Measurements from ENCODE around the gene PBRM1.

Gene PBRM1

DNA sequence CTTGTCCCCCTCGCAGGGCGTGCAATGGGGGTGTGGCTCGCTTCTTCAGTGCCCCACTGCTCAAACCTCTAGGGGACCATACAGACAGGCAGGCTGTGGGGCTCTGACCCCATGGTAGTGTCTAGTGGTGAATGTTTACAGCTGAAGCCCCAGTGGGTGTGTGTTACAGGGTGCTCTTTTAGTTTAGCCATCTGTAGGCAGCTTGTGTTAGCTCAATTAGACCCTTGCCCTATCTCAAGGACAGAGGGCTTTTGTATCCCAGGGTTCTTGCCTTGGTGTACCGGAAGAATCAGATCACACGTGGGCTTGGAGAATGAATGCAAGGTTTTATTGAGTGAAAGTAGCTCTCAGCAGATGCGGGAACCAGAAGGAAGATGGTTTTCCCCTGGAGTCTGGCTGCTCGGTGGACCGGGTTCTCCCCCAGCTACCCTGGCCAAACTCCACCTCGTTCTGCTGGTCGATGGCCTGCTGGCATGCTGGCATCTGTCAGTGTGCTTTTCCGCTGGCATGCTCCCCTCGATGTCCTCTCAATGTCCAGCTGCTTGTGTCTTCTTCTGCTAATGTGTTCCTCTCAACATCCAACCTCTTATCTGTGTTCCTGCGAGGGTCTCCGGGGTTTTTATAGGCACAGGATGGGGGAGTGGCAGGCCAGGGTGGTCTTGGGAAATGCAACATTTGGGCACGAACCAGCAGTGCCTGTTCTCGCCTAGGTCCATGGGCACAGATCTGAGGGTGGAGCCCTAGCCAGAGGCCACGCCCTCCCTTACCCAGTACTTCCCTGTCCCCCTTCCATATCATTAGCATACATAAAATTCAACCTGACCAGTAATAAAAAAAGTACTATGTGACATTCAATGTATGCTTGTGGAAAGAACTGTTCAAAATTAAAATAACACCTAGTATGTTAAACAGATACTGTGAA is 26.8 kb upstream of the PBRM1 start:
- Mint-ChIP-seq H3K27me3 (no peaks in the 10 kb centered on the region), H3K4me3 (no peak overlapping the region), H3K36me3 (peaks cover 22% of the 10 kb centered on the region), H3K9me3 (no peaks in the 10 kb centered on the region), H3K4me1 (peaks cover 12% of the 10 kb centered on the region), H3K27ac (no peak overlapping the region)
- ATAC-seq, result no peak

DNA sequence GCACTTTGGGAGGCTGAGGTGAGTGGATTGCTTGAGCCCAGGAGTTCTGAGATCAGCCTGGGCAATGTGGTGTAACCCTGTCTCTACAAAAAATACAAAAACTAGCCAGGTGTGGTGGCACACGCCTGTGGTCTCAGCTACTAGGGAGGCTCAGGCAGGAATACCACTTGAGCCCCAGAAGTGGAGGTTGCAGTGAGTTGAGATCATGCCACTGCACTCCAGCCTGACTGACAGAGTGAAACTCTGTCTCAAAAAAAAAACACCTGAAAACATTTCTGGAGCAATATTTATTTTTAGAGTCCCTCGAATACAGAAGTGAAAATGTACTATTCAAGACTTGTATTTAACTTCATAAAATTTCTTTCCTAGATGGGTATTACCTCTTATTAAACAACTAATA is 24.8 kb upstream of the PBRM1 start:
- H3K4me3 Mint-ChIP-seq, result no peak overlapping the region
- H3K9me3 Mint-ChIP-seq, result no peaks in the 10 kb centered on the region
- H3K27ac Mint-ChIP-seq, result peak overlapping the region; percentile 60
- no peaks in the 10 kb centered on the region for H3K27me3 Mint-ChIP-seq
- ATAC-seq, result no peak
- H3K4me1 Mint-ChIP-seq, result peaks cover 17% of the 10 kb centered on the region
- peaks cover 22% of the 10 kb centered on the region for H3K36me3 Mint-ChIP-seq

DNA sequence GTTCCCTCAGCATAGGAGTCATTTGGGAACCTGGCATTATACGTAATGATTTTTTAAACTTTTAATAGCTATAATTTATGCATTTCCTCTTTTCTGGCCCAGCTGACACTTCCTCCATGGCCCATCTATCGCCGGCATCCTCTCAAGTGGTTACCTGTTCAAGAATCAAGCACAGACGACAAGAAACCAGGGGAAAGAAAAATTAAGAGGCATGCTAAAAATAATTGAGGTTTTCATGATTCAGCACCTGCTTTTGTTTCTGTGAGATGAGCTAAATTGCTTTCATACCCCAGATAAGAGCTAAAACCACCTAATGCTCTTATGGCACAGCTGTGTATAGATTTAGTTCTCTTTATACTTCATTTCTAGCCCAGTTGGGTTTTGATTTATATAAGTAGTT is 21.9 kb upstream of the PBRM1 start:
- Mint-ChIP-seq H3K27me3 (no peaks in the 10 kb centered on the region), H3K36me3 (peaks cover 17% of the 10 kb centered on the region), H3K9me3 (no peaks in the 10 kb centered on the region), H3K27ac (peak overlapping the region; percentile 96), H3K4me3 (peak overlapping the region; percentile 99), H3K4me1 (peaks cover 36% of the 10 kb centered on the region)
- no peak for ATAC-seq

DNA sequence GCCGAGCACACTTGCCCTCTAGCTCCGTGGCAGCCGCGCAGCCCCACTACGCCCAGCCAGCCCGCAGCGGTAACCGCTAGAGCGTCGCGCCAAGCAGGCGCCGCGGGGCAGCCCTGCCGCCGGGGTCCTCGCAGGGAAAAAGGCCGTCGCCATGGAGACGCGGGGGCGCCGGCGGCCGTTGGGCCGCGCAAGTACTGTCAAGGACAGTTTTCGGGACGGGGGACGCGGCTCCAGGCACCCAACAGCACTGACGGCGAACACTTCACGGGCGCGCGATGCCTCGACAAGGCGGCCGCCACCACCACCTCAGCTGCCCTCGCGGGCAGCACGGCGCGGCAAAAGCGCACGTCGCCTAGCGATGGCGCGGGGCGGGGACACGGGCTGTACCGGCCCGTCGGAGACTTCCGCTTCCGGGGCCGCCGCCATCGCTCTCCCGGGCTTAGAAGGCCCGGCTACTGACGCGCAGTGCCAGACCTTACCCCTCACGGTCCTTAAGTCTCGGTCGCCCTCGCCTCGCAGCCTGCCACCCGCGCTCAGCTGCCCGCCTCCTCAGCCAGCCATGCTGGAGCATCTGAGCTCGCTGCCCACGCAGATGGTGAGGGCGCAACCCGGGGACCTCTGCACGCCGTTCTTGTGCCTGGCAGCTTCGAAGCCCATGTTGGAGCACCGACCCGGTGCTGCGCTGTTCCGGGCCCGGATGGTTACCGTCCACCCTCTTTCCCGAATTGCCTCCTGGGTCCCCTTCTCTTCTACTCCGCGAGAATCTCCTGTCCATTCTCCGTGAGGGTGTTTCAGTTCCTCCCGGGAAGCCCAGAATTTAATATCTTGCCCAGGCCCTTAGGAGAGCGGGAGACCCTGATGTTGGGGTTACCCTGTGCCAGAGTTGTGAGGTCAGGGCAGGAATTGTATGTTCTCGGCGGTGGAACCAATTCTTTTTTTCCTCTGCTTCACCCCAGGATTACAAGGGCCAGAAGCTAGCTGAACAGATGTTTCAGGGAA is 20.3 kb upstream of the PBRM1 start, which contains the start of the genes GLT8D1 and SPCS1:
Gene GLT8D1 (minus strand): TSS at position 104 of the 999 bp plus-strand sequence. CDS start 5,331 bp downstream, outside the sequence.
Gene SPCS1 (plus strand): TSS at position 419 of the 999 bp plus-strand sequence. CDS start 141 bp downstream, at position 560.
- H3K9me3 Mint-ChIP-seq, result no peaks in the 10 kb centered on the region
- peaks cover 6% of the 10 kb centered on the region for H3K36me3 Mint-ChIP-seq
- H3K27me3 Mint-ChIP-seq, result no peaks in the 10 kb centered on the region
- H3K4me3 Mint-ChIP-seq, result peak within 1 kb of the TSS; percentile 99
- peaks cover 36% of the 10 kb centered on the region for H3K4me1 Mint-ChIP-seq
- ATAC-seq, result peak; percentile 96
- peak within 1 kb of the TSS; percentile 96 for H3K27ac Mint-ChIP-seq

DNA sequence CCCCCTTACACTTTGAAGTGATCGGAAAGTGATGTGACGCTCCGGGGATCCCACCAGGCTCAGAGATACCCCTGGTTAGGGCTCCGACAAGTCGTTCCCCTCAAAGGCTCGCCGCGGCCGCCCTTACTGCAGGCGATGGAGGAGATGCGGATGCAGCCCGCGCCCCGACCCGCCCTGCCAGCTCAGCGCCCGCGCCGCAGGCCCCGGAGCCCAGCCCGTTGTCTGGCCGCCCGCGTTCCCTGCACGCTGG is 19.6 kb upstream of the PBRM1 start:
- H3K9me3 Mint-ChIP-seq, result no peaks in the 10 kb centered on the region
- no peak for ATAC-seq
- H3K27ac Mint-ChIP-seq, result peak overlapping the region; percentile 96
- no peaks in the 10 kb centered on the region for H3K27me3 Mint-ChIP-seq
- peak overlapping the region; percentile 99 for H3K4me3 Mint-ChIP-seq
- H3K4me1 Mint-ChIP-seq, result peaks cover 34% of the 10 kb centered on the region
- peaks cover 6% of the 10 kb centered on the region for H3K36me3 Mint-ChIP-seq

DNA sequence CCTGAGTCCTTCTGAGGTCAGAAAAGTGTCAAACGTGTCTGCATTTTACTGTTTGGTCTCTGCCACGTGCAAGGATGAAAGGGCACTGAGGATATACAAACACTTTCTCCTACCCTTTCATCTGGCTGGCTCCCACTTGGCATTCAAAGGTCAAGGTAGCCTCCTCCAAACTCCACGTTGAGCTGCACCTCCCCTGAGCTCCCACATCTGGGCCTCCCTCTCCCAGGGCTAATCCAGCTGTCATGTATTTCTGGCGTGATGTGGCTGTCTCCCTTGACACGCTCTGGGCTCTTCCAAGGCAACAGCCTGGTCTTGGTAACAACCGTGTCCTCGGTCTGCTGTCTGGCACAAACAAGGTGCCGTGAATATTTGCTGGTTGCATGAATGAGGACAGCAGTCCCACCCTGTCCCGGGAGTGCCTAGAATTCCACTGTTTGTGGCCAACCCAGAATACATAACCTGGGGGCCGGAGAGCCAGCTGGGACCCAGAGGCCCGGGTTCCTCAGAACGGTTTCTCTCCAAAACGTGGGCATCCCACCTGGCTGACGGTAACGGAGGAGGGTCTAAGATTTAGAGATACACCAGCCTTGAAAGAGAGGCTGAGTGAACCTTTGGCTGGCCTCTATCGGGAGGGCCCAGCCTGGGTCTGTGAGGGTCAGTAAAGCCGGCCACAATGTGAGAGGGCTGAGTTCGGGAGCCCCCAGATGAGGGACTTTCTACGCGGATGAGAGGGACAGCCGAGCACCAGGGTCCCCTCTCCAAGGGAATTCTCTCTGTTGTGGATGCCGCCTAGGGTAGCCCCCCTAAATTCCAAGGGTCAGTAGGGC is 19.1 kb upstream of the PBRM1 start:
- peak overlapping the region; percentile 99 for H3K4me3 Mint-ChIP-seq
- peaks cover 29% of the 10 kb centered on the region for H3K4me1 Mint-ChIP-seq
- no peaks in the 10 kb centered on the region for H3K27me3 Mint-ChIP-seq
- H3K36me3 Mint-ChIP-seq, result peaks cover 6% of the 10 kb centered on the region
- no peaks in the 10 kb centered on the region for H3K9me3 Mint-ChIP-seq
- peak overlapping the region; percentile 96 for H3K27ac Mint-ChIP-seq
- peak; percentile 2 for ATAC-seq

DNA sequence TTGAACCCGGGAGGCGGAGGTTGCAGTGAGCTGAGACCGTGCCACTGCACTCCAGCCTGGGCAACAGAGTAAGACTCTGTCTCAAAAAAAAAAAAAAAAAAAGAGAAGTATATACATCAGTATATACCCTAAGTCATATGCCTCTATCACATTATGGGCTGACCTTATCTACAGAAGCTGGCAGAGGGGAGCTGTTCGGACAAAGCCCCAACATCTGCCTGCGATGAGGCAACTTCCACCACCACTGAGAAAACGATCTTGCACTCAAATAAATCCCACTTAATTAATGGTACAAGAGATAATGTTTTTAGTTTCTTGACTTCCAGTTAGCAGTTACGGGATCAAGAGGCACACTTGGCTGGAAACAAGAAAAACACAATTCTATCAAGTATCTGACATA is 17.6 kb upstream of the PBRM1 start:
- H3K27me3 Mint-ChIP-seq, result no peaks in the 10 kb centered on the region
- H3K36me3 Mint-ChIP-seq, result no peaks in the 10 kb centered on the region
- ATAC-seq, result no peak
- no peaks in the 10 kb centered on the region for H3K9me3 Mint-ChIP-seq
- peaks cover 28% of the 10 kb centered on the region for H3K4me1 Mint-ChIP-seq
- H3K27ac Mint-ChIP-seq, result no peak overlapping the region
- H3K4me3 Mint-ChIP-seq, result no peak overlapping the region

DNA sequence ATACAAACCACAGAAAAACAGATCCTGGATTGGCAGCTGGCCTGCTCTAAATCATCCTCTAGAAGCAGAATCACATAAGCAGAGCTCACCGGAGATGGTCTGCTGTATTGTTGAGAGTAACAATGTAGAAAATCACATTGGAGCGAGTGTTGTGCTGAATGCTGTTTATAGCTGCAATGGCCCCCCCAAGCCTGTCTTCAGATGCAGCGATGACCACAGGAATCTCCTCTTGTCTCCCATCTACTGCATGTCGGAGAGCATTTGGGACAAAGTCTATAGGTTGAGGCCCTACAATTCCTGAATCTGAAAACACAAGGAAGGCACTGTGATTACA is 11.9 kb upstream of the PBRM1 start:
- no peaks in the 10 kb centered on the region for H3K27me3 Mint-ChIP-seq
- peaks cover 7% of the 10 kb centered on the region for H3K4me1 Mint-ChIP-seq
- no peaks in the 10 kb centered on the region for H3K9me3 Mint-ChIP-seq
- H3K27ac Mint-ChIP-seq, result peak overlapping the region; percentile 55
- ATAC-seq, result no peak
- H3K4me3 Mint-ChIP-seq, result no peak overlapping the region
- H3K36me3 Mint-ChIP-seq, result peaks cover 31% of the 10 kb centered on the region

DNA sequence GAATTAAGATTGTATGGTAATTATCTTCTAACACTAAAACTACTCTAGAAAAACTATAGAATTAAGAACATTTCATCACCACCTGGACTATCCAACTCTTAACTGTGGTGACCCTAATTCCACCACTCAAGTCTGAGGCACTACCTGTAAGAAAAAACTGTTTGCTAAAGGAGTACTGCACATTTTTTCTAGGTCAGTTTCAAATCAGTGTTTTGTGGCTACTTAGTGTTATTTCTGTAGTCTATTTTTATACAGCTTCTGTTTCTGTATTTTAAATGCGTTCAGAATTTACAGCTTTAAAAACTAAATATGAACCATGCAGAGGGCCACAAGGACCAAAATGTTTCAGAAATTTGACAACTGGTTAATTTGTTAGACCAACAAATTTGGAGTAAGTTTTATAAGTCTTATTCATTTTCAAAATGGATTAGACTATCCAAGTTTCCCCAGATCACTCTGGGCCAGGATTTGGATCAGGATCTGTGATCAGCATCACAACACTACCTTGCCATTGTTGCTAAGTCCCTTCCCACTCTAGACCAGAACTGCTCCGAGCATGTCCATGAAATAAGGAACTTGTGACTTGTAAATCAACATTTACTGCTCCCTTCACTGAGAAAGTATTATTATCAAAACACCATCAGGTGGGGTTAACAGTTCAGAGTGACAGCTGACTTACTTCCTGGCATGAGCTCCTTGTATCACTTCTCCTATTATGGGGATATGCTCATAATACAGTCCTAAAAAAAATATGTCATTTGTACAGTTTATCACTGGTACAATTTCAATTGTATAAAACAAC is 11.3 kb upstream of the PBRM1 start:
- Mint-ChIP-seq H3K27me3 (no peaks in the 10 kb centered on the region), H3K27ac (peak overlapping the region; percentile 55), H3K36me3 (peaks cover 32% of the 10 kb centered on the region), H3K4me1 (peaks cover 7% of the 10 kb centered on the region), H3K9me3 (no peaks in the 10 kb centered on the region), H3K4me3 (no peak overlapping the region)
- no peak for ATAC-seq

DNA sequence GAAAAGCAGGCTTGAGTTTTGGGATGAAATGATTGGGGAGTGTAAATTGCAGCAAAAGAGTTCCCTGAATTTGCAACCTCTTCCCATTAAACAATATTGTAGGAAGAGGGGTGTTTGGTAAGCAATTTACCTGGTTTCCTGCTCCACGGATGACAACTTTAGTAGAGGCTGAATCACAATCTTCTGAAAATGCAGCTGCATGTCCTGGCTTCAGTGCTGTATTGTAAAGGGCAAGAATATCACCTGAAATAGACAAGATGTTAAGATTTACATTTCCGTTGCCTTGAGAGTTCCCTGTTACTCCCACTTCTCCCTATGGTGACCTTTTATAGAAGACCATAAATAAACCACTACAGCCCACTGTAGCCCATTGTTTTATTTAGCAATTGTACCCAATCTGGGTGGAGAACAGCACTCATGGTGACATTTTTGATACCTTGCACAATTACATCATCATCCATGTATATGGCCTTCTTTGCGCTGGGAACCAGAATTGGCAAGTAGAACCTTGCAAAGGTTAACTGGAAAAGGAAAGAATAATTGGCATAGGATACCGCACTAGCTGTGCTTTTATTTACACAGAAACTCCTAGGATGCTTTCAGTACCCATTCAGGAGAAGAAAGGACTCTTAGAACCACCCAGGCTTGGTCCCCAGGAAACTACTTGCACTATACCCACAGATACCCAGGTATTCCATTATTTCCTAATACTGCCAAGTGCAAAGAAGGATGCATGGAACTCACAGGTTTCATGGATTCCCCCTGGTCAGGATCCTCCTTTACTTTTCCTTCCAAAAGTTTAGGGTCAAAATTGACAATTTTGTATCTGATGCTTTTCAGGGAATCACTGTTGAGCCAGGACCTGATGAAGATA is 10.3 kb upstream of the PBRM1 start:
- Mint-ChIP-seq H3K4me1 (peaks cover 7% of the 10 kb centered on the region), H3K9me3 (no peaks in the 10 kb centered on the region), H3K4me3 (no peak overlapping the region), H3K27ac (no peak overlapping the region), H3K27me3 (no peaks in the 10 kb centered on the region), H3K36me3 (peaks cover 32% of the 10 kb centered on the region)
- ATAC-seq, result no peak

DNA sequence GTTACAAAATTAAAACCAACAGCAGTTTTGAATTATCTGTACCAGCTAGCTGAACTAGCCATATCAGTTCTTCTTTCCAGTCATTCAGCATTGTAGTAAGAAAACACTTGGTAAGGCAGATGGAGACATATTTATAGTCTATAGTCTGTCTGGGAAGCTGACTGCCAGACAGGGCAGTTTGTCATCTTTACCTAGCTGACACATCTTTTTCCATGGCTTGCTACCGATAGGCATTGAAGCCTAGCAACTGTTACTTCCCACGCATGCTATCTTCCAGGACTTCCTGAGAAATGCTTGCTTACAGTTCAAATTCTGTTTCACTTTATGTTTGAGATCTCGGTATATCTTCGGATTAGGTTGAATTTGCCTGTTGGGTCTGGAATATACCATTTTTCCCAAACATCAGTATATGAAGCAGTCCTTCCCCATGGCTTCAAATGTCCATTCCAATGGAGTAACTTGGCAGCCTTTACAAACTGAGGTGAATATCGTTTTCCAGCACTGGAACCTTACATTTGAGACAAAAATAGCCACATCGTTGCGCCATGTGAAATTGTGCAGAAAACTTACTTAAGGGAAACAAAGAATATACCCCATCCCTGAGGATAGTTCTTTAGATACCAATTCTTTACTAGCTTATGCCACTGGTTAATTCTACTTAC is 8.9 kb upstream of the PBRM1 start:
- no peak overlapping the region for H3K4me3 Mint-ChIP-seq
- H3K27me3 Mint-ChIP-seq, result no peaks in the 10 kb centered on the region
- no peaks in the 10 kb centered on the region for H3K9me3 Mint-ChIP-seq
- ATAC-seq, result no peak
- H3K4me1 Mint-ChIP-seq, result peaks cover 8% of the 10 kb centered on the region
- peaks cover 44% of the 10 kb centered on the region for H3K36me3 Mint-ChIP-seq
- no peak overlapping the region for H3K27ac Mint-ChIP-seq

DNA sequence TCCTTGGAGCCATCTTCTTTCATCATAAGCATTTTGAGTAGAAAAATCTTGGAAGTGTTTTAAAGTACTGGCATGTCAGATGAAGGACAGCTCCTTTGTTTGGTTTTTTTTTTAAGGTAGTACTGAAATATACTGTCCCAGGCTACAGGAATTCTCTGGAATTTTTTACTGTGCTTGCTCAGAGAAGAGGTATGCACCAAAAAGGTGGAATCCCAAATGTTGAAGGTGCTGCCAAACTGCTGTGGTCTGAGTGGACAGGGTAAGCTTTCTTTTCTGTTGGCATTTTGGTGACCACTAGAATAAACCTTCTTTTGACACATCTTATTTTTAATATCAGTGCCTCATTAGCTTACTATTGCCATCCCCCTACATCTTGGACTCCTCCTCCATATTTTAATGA is 7.4 kb upstream of the PBRM1 start:
- peaks cover 19% of the 10 kb centered on the region for H3K4me1 Mint-ChIP-seq
- peak overlapping the region; percentile 55 for H3K27ac Mint-ChIP-seq
- H3K27me3 Mint-ChIP-seq, result no peaks in the 10 kb centered on the region
- no peak overlapping the region for H3K4me3 Mint-ChIP-seq
- peaks cover 60% of the 10 kb centered on the region for H3K36me3 Mint-ChIP-seq
- H3K9me3 Mint-ChIP-seq, result no peaks in the 10 kb centered on the region
- ATAC-seq, result no peak

DNA sequence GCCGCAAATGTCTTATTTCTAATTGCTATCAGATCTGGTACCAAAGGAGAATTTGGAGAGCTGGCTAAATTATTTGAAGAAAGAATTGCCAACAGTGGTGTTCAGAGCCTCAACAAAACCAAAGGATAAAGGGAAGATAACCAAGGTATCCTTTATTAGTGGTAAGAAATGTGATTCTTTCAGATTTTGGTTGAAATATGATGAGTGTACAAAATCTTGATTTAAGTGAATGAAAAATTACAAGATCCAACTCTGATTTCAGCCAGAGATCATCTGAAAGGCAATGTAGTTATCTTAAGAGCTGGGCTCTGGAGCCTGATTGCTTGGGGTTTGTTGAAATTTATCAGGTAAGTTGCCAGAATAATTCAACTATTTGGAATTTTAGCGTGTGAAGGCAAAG is 4.8 kb upstream of the PBRM1 start:
- ATAC-seq, result no peak
- H3K4me1 Mint-ChIP-seq, result peaks cover 27% of the 10 kb centered on the region
- H3K4me3 Mint-ChIP-seq, result no peak overlapping the region

More for the DNA sequence above, 4.8 kb upstream of the PBRM1 start:
- Mint-ChIP-seq H3K36me3 (peaks cover 62% of the 10 kb centered on the region), H3K9me3 (no peaks in the 10 kb centered on the region), H3K27ac (no peak overlapping the region), H3K27me3 (no peaks in the 10 kb centered on the region)

All from stimulated activated memory B cell treated with anti-CD40 and anti-IgM and Interleukin-4, amounts not matched to agents 10 μg/mL and 1 μg/mL and 100 μg/mL, for 72 hours (primary cell).